BJ (cell line): ENCODE results near the gene PTMA. TPM values are rescaled to one million over a fixed set of nuclear protein-coding genes. Genes with fewer than 3 reads are reported as not detected.

Experiments used
- CTCF ChIA-PET: fragments of 350-600 bp; formaldehyde crosslinking; extraction: SDS; loops from one replicate; lab custom pipeline; 2021; ENCODE audit warnings: antibody characterized with exemption, inconsistent platforms; lab: Yijun Ruan, JAX
- POLR2A ChIA-PET: fragments of 300-600 bp; sonication (Branson Sonifier 250); formaldehyde crosslinking; extraction: SDS; loops from one replicate; lab custom pipeline; 2021; ENCODE audit warnings: antibody characterized with exemption; lab: Charles Lee
- DNase-seq: peaks from one replicate; pipeline ENCODE4 v3.0.0-alpha.2; 2011; ENCODE audit warnings: low read depth
- H3K27me3 ChIP-seq: 2 replicates; pipeline ENCODE4 v1.6.0; 2011; ENCODE audit warnings: low read length; ENCODE audit not compliant: control insufficient read depth, insufficient read depth
- H3K36me3 ChIP-seq: 2 replicates; pipeline ENCODE4 v1.5.1; 2011; ENCODE audit warnings: low read length; ENCODE audit not compliant: control insufficient read depth, insufficient read depth
- H3K4me3 ChIP-seq: 2 replicates; pipeline ENCODE4 v1.5.1; 2011; ENCODE audit warnings: low read depth, mild to moderate bottlenecking, control low read depth, low read length
- polyA plus RNA-seq: library from polyadenylated mRNA; depleted of rRNA; stranded (reverse); fragments of >200 nt; gene quantifications from 2 replicates; pipeline ENCODE4 v1.2.3, GENCODE V29; 2011
- TF ChIP-seq, protein P1 (sequence below): IDR thresholded peaks from 2 replicates; pipeline ENCODE4 v1.5.1; 2011; ENCODE audit warnings: low read depth, mild to moderate bottlenecking, control low read depth, inconsistent platforms, low read length, moderate library complexity; ENCODE audit not compliant: insufficient read depth

The PTMA gene
- polyA plus RNA-seq, 1 experiment = 363 TPM

DNA sequence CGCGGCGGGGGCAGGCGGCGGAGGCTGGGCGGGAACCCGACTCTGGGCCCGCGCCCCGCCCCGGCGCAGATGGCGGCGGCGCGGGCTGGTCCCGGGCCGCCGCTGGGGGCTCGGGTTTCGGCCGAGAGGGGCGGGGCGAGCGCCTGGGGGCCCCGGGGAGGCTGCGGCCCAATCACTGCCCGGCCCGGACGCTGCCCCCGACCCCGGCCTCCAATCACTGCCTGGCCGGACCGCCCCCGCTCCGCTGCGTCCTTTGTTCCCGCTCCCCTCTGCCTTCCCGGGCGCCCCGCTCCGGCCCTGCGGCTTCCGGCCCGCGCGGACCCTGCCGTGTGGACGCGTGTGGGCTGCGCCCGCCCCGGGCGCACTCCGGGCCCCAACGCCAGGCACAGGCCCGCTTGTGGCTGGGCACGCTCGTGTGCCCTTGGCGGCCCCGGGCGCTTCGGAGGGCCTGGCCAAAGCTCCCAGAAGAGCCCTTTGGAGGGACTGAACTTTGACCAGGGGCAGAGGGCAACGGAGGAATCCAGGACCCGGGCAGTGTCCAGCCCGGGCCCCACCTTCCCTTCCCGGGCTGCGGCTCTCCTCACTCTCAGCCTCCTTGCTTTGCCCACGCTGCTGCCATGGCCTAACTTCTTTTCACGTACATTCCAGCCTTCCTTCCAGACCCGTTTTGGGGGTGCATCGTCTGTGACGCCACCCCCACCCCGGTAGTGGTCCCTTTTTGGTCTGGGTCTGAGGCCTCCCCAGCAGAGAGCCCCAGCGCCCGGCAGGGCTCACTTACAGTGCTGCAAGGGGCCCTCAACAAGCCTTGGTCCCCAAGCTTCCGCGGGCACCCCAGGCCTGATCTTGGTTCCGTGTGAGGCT is 27.1 kb upstream of the PTMA start:
- ChIA-PET POLR2A (no interaction called here), CTCF (interaction anchor here (0.5 to 25.3 kb wide), 6 partner anchors 10 to 687 kb away, joined by 3 to 719 read pairs (median 4); no protein-coding TSS in a partner anchor)
- DNase-seq = no peak
- Histone ChIP-seq H3K27me3 (no peaks in the 10 kb centered on the region), H3K4me3 (peak overlapping the region; percentile 48), H3K36me3 (no peaks in the 10 kb centered on the region)
- TF ChIP-seq, protein P1, sequence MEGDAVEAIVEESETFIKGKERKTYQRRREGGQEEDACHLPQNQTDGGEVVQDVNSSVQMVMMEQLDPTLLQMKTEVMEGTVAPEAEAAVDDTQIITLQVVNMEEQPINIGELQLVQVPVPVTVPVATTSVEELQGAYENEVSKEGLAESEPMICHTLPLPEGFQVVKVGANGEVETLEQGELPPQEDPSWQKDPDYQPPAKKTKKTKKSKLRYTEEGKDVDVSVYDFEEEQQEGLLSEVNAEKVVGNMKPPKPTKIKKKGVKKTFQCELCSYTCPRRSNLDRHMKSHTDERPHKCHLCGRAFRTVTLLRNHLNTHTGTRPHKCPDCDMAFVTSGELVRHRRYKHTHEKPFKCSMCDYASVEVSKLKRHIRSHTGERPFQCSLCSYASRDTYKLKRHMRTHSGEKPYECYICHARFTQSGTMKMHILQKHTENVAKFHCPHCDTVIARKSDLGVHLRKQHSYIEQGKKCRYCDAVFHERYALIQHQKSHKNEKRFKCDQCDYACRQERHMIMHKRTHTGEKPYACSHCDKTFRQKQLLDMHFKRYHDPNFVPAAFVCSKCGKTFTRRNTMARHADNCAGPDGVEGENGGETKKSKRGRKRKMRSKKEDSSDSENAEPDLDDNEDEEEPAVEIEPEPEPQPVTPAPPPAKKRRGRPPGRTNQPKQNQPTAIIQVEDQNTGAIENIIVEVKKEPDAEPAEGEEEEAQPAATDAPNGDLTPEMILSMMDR = no peak

DNA sequence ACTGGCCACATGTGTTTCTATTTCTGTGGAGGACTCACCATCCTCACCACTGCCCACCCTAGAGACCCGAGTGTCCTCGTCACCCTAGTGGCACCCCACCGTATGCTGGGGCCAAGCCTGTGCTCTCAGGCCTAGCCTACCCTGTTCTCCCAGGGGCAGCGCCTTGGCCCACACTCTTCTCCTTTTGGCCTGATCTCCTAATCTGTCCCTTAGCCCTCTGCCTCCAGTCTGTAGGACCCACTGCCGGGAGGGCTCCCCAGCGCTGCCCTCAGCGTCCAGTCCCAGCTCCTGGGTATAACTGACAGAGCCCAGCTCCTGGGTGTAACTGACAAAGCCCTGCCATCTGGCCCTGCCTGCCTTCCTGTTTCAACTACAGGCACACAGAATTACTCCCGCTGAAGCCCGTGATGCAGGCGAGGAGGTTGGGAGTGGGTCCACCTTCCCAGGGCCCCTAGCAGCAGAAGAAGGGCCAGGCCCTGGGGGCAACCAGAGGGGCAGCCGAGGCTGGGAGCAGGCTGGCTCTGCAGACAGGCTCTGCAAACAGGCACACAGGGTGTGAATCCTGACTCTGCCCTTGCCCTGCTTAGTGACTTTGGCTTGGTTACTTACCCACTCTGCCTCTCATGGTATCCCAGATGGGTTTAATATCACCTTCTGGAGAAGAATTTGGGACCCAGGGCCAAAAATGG is 25.6 kb upstream of the PTMA start:
- TF ChIP-seq, protein P1 = no peak
- CTCF ChIA-PET = interaction anchor here (2.5 to 25.3 kb wide), 4 partner anchors 9 to 32 kb away, joined by 8 to 719 read pairs (median 14); no protein-coding TSS in a partner anchor
- no peak for DNase-seq
- H3K36me3 ChIP-seq = no peaks in the 10 kb centered on the region
- H3K4me3 ChIP-seq = no peak overlapping the region
- POLR2A ChIA-PET = no interaction called here
- H3K27me3 ChIP-seq = no peaks in the 10 kb centered on the region

DNA sequence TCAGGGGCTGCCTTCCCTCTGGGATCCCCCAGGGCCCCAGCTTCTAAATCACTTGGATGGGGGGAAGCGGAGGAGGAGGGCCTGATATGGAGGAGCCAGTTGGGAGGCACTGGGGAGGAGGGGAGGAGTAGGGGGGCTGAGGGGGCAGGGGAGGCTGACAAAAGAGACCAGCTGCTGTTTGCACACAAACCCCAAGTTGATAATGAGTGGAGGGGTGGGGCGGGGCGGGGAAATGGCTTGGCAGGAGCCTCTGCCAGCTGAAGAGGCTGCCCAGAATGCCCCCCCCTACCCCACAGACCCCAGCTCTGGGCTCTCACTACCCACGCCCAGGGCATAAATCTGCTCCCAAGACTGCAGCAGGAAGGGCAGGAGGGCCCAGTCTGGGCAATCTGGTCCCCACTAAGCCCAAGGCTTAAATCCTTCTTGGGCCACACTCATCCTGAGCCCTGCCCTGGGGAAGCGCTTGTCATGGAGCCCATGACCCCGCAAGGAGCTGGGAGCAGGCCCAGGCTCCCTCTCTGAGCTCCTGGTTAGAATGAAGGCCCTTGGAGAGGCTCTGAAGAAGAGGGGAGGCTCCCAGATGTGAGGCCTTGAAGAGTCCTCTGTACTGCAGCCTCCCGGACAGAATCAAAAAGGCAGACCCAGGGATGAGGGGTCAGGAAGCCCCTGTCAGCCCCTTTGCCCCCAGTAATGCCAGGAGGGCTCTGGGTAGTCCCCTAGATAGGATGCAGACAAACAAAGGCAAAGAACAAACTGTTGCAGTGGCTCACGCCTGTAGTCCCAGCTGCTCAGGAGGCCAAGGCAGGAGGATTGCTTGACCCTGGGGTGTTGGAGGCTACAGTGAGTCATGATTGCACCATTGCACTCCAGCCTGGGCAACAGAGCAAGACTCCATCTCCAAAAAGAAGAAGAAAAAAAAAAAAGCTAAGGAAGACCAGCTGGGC is 24.8 kb upstream of the PTMA start:
- TF ChIP-seq, protein P1 = no peak
- CTCF ChIA-PET = interaction anchor here (0.6 to 25.3 kb wide), 6 partner anchors 8 to 32 kb away, joined by 3 to 719 read pairs (median 12); no protein-coding TSS in a partner anchor
- POLR2A ChIA-PET = interaction anchor here (0.6 kb wide), 1 partner anchor 26 kb away, joined by 15 read pairs; no protein-coding TSS in a partner anchor
- no peaks in the 10 kb centered on the region for H3K36me3 ChIP-seq
- no peak for DNase-seq
- H3K4me3 ChIP-seq = no peak overlapping the region
- H3K27me3 ChIP-seq = no peaks in the 10 kb centered on the region

DNA sequence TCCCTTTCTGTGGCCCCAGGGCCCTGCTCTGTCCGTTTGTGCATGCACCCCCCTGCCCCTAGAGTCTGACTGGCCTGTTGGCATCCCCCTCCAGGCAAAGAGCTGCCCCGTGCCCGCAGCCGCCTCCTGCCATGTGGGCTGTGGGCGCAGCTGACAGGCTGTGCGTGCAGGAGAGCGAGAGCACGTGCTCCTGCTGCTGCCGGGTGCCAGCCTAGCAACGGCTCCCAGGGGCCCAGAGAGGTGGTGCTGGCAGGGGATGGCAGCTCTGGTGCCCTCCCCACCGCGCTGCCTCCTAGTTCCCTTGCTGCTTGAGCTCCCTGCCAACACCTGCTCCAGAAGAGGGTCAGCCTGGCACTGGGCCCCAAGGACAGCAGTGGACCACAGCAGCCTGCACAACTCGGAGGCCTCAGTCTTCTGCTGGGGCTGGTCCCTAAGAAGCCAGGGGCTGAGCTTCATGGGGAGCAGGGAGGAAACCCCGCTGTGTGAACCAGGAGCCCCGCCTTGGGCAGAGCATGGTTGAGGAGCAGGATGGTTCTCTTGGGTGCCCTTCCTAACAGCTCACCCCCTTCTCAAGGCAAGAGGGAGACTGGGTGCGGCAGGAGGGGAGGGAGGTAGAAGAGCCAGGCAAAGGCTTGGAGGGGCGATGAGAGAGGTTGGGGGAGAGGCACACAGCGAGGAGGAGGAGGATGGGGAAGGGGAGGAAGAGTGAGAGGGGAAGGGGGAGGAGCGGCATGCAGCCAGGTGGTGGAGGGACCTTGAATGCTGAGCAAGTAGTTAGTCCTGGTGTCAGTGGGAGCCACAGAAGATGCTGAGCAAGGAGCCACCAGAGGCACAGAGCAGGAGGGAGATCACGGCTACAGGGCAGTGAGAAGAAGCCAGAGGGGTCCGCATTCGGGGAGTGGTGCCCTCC is 23.8 kb upstream of the PTMA start:
- ChIA-PET CTCF (interaction anchor here (0.6 to 25.3 kb wide), 7 partner anchors 10 to 31 kb away, joined by 3 to 719 read pairs (median 8); no protein-coding TSS in a partner anchor), POLR2A (interaction anchor here (0.6 kb wide), 1 partner anchor 25 kb away, joined by 15 read pairs; no protein-coding TSS in a partner anchor)

More for the DNA sequence above, 23.8 kb upstream of the PTMA start:
- Histone ChIP-seq H3K36me3 (no peaks in the 10 kb centered on the region), H3K27me3 (no peaks in the 10 kb centered on the region), H3K4me3 (no peak overlapping the region)
- DNase-seq = no peak
- TF ChIP-seq, protein P1 = no peak
